GM12872 (cell line): ENCODE measurements around the gene CLCN2.

Experiments
- CTCF ChIP-seq: IDR thresholded peaks from 3 replicates; pipeline ENCODE4 v1.5.1; 2011; ENCODE audit warnings: low read depth, mild to moderate bottlenecking, low read length, moderate library complexity; ENCODE audit not compliant: insufficient read depth

CLCN2 gene

GRCh38 chr3:184379358-184380184 is 18.2 kb upstream of the CLCN2 start, which contains the start of gene CHRD:
CHRD (plus strand) TSS chr3:184380054; CDS start chr3:184380319, 265 bp downstream.
- TF ChIP-seq CTCF, result no peak

GRCh38 chr3:184378651-184379357 is 17.4 kb upstream of the CLCN2 start:
- TF ChIP-seq CTCF, result no peak

- TF ChIP-seq CTCF, result no peak
Measured at GRCh38 chr3:184377882-184378445, 16.6 kb upstream of the CLCN2 start, which contains the start of gene THPO. THPO (minus strand) TSS chr3:184378207; CDS start chr3:184376259, 1,948 bp downstream.

GRCh38 chr3:184377374-184377773 is 16.0 kb upstream of the CLCN2 start:
- no peak for TF ChIP-seq CTCF

GRCh38 chr3:184375747-184376461 is 14.5 kb upstream of the CLCN2 start:
- no peak for TF ChIP-seq CTCF

- TF ChIP-seq CTCF, result no peak
Measured at GRCh38 chr3:184373422-184373821, 12.0 kb upstream of the CLCN2 start.
